Measurements from ENCODE around the gene TSR2.
A peak's percentile ranks its signal among the peaks of the same experiment; 100 is the strongest.

The TSR2 gene

GRCh38 chrX:54439960-54440871, at the start of gene TSR2:
TSS of gene TSR2 (plus strand) at chrX:54440404. CDS start at chrX:54440422, 18 bp downstream.
- TF ChIP-seq, protein P1, sequence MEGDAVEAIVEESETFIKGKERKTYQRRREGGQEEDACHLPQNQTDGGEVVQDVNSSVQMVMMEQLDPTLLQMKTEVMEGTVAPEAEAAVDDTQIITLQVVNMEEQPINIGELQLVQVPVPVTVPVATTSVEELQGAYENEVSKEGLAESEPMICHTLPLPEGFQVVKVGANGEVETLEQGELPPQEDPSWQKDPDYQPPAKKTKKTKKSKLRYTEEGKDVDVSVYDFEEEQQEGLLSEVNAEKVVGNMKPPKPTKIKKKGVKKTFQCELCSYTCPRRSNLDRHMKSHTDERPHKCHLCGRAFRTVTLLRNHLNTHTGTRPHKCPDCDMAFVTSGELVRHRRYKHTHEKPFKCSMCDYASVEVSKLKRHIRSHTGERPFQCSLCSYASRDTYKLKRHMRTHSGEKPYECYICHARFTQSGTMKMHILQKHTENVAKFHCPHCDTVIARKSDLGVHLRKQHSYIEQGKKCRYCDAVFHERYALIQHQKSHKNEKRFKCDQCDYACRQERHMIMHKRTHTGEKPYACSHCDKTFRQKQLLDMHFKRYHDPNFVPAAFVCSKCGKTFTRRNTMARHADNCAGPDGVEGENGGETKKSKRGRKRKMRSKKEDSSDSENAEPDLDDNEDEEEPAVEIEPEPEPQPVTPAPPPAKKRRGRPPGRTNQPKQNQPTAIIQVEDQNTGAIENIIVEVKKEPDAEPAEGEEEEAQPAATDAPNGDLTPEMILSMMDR (IDR thresholded peaks at IDR 0.05; ENCODE audit: low read depth, low read length, missing control alignments) = peak; percentile 17
- H3K4me3 ChIP-seq (ENCODE audit: low read depth, low read length) = peak within 1 kb of the TSS; percentile 79
- DNase-seq (ENCODE audit: low read depth) = peak; percentile 72
- in situ Hi-C loops (cut with HindIII; ENCODE audit: low sequenced_read_pairs) = no loop called here

GRCh38 chrX:54397113-54397512, 43.1 kb upstream of the TSR2 start:
- in situ Hi-C loops (cut with HindIII; ENCODE audit: low sequenced_read_pairs) = no loop called here
- TF ChIP-seq, protein P1 (IDR thresholded peaks at IDR 0.05; ENCODE audit: low read depth, low read length, missing control alignments) = no peak
- no peak for DNase-seq (ENCODE audit: low read depth)
- no peak overlapping the region for H3K4me3 ChIP-seq (ENCODE audit: low read depth, low read length)

GRCh38 chrX:54407266-54407665, 32.9 kb upstream of the TSR2 start:
- no peak for DNase-seq (ENCODE audit: low read depth)
- in situ Hi-C loops (cut with HindIII; ENCODE audit: low sequenced_read_pairs) = no loop called here
- no peak overlapping the region for H3K4me3 ChIP-seq (ENCODE audit: low read depth, low read length)
- TF ChIP-seq, protein P1 (IDR thresholded peaks at IDR 0.05; ENCODE audit: low read depth, low read length, missing control alignments) = no peak

DNA sequence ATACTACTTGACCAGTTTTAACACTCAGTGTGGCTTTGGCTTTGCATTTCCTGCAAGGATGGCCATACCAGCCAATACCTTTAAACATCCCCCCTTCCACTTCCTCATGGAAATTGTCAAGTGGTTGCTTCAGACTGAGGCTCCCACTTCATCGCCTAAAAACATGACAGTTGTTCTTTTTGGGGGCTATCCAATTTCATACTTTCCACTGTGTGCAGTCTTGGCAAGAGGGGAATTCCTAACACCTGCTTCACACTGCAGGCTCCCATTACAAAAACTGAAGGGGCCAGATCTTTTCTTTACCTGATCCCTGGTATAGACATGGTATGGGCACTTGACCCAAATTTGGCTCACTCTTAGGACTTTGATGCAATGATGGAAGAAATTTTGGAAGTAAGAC, 28.5 kb upstream of the TSR2 start:
- in situ Hi-C loops (cut with HindIII; ENCODE audit: low sequenced_read_pairs) = no loop called here
- H3K4me3 ChIP-seq (ENCODE audit: low read depth, low read length) = no peak overlapping the region
- TF ChIP-seq, protein P1 (IDR thresholded peaks at IDR 0.05; ENCODE audit: low read depth, low read length, missing control alignments) = no peak
- DNase-seq (ENCODE audit: low read depth) = no peak

- TF ChIP-seq, protein P1 (IDR thresholded peaks at IDR 0.05; ENCODE audit: low read depth, low read length, missing control alignments) = no peak
- no peak overlapping the region for H3K4me3 ChIP-seq (ENCODE audit: low read depth, low read length)
- in situ Hi-C loops (cut with HindIII; ENCODE audit: low sequenced_read_pairs) = no loop called here
- DNase-seq (ENCODE audit: low read depth) = no peak
These were observed 26.5 kb upstream of the TSR2 start for GRCh38 chrX:54413753-54414152.

DNA sequence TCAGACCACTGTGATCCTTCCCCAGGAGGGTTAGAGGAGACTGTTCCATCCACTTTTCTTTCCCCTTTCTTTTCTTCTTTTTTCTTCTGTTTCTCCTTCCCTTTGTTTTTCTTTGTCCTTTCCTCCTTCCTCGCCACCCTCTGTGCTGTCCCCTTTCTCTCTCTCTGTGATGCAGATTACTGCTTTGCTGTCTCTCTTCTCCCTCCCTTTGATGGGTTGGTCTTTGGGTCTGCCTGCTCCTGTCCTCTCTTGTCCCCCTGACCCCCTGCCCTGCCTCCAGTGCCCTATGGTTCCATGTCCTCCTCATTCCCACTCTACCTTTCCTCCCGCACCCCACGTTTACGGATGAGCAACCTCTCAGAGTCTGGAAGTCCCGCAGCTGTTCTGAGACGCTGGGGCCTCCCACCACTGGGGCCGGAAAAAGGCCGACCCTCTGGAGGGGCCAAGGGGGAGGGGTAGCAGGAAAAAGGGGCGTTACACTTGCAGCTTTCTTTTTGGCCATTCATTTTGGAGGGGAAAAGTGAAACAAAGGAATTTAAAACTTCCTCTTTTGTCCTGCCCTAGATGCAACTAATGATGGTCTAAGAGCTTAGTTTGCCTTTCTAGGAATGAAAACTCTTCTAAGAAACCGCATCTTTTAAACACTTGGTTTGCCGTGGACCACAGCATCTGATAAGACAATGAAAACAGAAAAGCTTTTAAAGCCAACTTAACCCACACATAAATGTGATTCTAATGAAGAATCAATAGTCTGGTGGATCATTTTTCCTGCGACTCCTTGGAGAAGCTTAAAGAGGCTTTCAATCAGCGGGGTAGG, 24.5 kb upstream of the TSR2 start:
- no peak for DNase-seq (ENCODE audit: low read depth)
- TF ChIP-seq, protein P1 (IDR thresholded peaks at IDR 0.05; ENCODE audit: low read depth, low read length, missing control alignments) = no peak
- no peak overlapping the region for H3K4me3 ChIP-seq (ENCODE audit: low read depth, low read length)
- in situ Hi-C loops (cut with HindIII; ENCODE audit: low sequenced_read_pairs) = no loop called here
